OCI-LY3 (cell line): ENCODE results near the gene PKP4.

ENCODE experiments used
- H2AFZ ChIP-seq: fragments of 200-600, 300-600 bp; shearing (Covaris generic); 2 replicates; pipeline ENCODE4 v1.6.0; 2014; ENCODE audit warnings: antibody characterized with exemption, low read depth, low read length
- H3K27ac ChIP-seq: fragments of 200-600, 300-600 bp; sonication (generic); 2 replicates; pipeline ENCODE4 v1.5.1; 2014; ENCODE audit warnings: mild to moderate bottlenecking, low read length, moderate library complexity, mixed read lengths
- H3K27me3 ChIP-seq: fragments of 200-600, 300-600 bp; sonication (generic); 2 replicates; pipeline ENCODE4 v1.6.1; 2014; ENCODE audit warnings: low read depth, low read length, mixed read lengths
- H3K36me3 ChIP-seq: fragments of 200-600, 300-600 bp; sonication (generic); replicated peaks from 2 replicates; pipeline ENCODE3; 2014; ENCODE audit warnings: low read depth, low read length, mixed read lengths
- H3K4me1 ChIP-seq: fragments of 300-600, 200-600 bp; sonication (generic); 2 replicates; pipeline ENCODE4 v1.6.1; 2014; ENCODE audit warnings: low read length, mixed read lengths
- H3K4me2 ChIP-seq: fragments of 200-600, 300-600 bp; sonication (generic); 2 replicates; pipeline ENCODE4 v1.6.1; 2014; ENCODE audit warnings: low read length, mixed read lengths
- H3K4me3 ChIP-seq: fragments of 300-600, 200-600 bp; sonication (generic); 2 replicates; pipeline ENCODE4 v1.5.1; 2014; ENCODE audit warnings: antibody characterized with exemption, mild to moderate bottlenecking, low read length, moderate library complexity
- H3K79me2 ChIP-seq: fragments of 300-600, 200-600 bp; shearing (Covaris generic); 2 replicates; pipeline ENCODE4 v1.6.1; 2014; ENCODE audit warnings: mild to moderate bottlenecking, low read length, mixed read lengths
- H3K9ac ChIP-seq: fragments of 300-600, 200-600 bp; shearing (Covaris generic); 2 replicates; pipeline ENCODE4 v1.6.0; 2014; ENCODE audit warnings: mild to moderate bottlenecking, low read length, moderate library complexity
- H3K9me3 ChIP-seq: fragments of 200-600, 300-600 bp; shearing (Covaris generic); 2 replicates; pipeline ENCODE4 v1.6.1; 2014; ENCODE audit warnings: low read length, mixed read lengths; ENCODE audit not compliant: insufficient read depth
- H4K20me1 ChIP-seq: fragments of 200-600, 300-600 bp; sonication (generic); 2 replicates; pipeline ENCODE4 v1.6.1; 2016; ENCODE audit warnings: low read length, mixed read lengths; ENCODE audit not compliant: insufficient read depth
- CTCF ChIP-seq: fragments of 200-600, 300-600 bp; sonication (generic); IDR thresholded peaks from 2 replicates; pipeline ENCODE4 v1.5.1; 2014; ENCODE audit warnings: antibody characterized with exemption, low read length, low read depth
- EZH2phosphoT487 ChIP-seq: fragments of 200-600 bp; shearing (Covaris generic); IDR thresholded peaks from 2 replicates; pipeline ENCODE4 v1.6.1; 2018; ENCODE audit warnings: antibody characterized with exemption, mixed run types, low read depth

PKP4 gene

GRCh38 chr2:158580760-158581159 is 124.0 kb downstream of the PKP4 start:
- TF ChIP-seq CTCF (no peak), EZH2phosphoT487 (no peak)
- Histone ChIP-seq H2AFZ (no peak overlapping the region), H3K4me3 (no peak overlapping the region)

GRCh38 chr2:158582670-158583069 is 125.9 kb downstream of the PKP4 start:
- no peaks in the 10 kb centered on the region for H3K9me3 ChIP-seq
- H3K79me2 ChIP-seq = no peaks in the 10 kb centered on the region
- peaks cover 5% of the 10 kb centered on the region for H3K36me3 ChIP-seq
- H3K9ac ChIP-seq = no peak overlapping the region
- no peaks in the 10 kb centered on the region for H3K27me3 ChIP-seq
- no peak for TF ChIP-seq EZH2phosphoT487
- no peak for TF ChIP-seq CTCF
- peaks cover 10% of the 10 kb centered on the region for H3K4me1 ChIP-seq
- no peak overlapping the region for H3K27ac ChIP-seq
- H4K20me1 ChIP-seq = no peaks in the 10 kb centered on the region
- H3K4me3 ChIP-seq = no peak overlapping the region
- H3K4me2 ChIP-seq = no peak overlapping the region
- H2AFZ ChIP-seq = no peak overlapping the region

More at GRCh38 chr2:158580760-158581159, 124.0 kb downstream of the PKP4 start:
- H3K4me1 ChIP-seq = peaks cover 10% of the 10 kb centered on the region
- H3K27ac ChIP-seq = no peak overlapping the region
- no peaks in the 10 kb centered on the region for H3K79me2 ChIP-seq
- H3K9ac ChIP-seq = no peak overlapping the region
- H3K36me3 ChIP-seq = peaks cover 5% of the 10 kb centered on the region
- H4K20me1 ChIP-seq = no peaks in the 10 kb centered on the region
- no peak overlapping the region for H3K4me2 ChIP-seq
- H3K9me3 ChIP-seq = no peaks in the 10 kb centered on the region
- no peaks in the 10 kb centered on the region for H3K27me3 ChIP-seq

GRCh38 chr2:158583923-158584322 is 127.2 kb downstream of the PKP4 start:
- TF ChIP-seq EZH2phosphoT487 (no peak), CTCF (no peak)

GRCh38 chr2:158586491-158586890 is 129.7 kb downstream of the PKP4 start:
- Histone ChIP-seq H4K20me1 (no peaks in the 10 kb centered on the region), H3K27me3 (no peaks in the 10 kb centered on the region), H3K36me3 (peaks cover 5% of the 10 kb centered on the region), H3K27ac (no peak overlapping the region), H3K4me3 (no peak overlapping the region), H3K4me2 (no peak overlapping the region), H3K9ac (no peak overlapping the region), H3K4me1 (no peaks in the 10 kb centered on the region), H3K79me2 (no peaks in the 10 kb centered on the region), H3K9me3 (no peaks in the 10 kb centered on the region), H2AFZ (no peak overlapping the region)
- TF ChIP-seq CTCF = no peak
- TF ChIP-seq EZH2phosphoT487 = no peak

More at GRCh38 chr2:158583923-158584322, 127.2 kb downstream of the PKP4 start:
- no peaks in the 10 kb centered on the region for H3K9me3 ChIP-seq
- no peak overlapping the region for H3K9ac ChIP-seq
- no peaks in the 10 kb centered on the region for H3K79me2 ChIP-seq
- no peak overlapping the region for H3K4me3 ChIP-seq
- peaks cover 5% of the 10 kb centered on the region for H3K4me1 ChIP-seq
- no peak overlapping the region for H2AFZ ChIP-seq
- H3K27ac ChIP-seq = no peak overlapping the region
- no peaks in the 10 kb centered on the region for H4K20me1 ChIP-seq
- H3K36me3 ChIP-seq = peaks cover 5% of the 10 kb centered on the region
- H3K4me2 ChIP-seq = no peak overlapping the region
- no peaks in the 10 kb centered on the region for H3K27me3 ChIP-seq
